Measurements from ENCODE around the gene RNF133.
"Not testable (repeated sequence)": the region's sequence is repeated elsewhere in the genome, so short reads cannot be mapped to it uniquely, and the experiment has no call there.

RNF133 gene

GRCh38 chr7:122689346-122690109 is 9.4 kb downstream of the RNF133 start:
- DNase-seq = no peak

- DNase-seq = no peak
These were observed 10.4 kb downstream of the RNF133 start for GRCh38 chr7:122688400-122688998.

GRCh38 chr7:122686360-122686878 is 12.5 kb downstream of the RNF133 start:
- no peak for DNase-seq

- DNase-seq = no peak
These were observed 14.4 kb downstream of the RNF133 start for GRCh38 chr7:122684504-122684903.

- DNase-seq = no peak
These were observed 15.9 kb downstream of the RNF133 start for GRCh38 chr7:122682815-122683550.

GRCh38 chr7:122681186-122681585 is 17.7 kb downstream of the RNF133 start:
- DNase-seq = not testable (repeated sequence)

GRCh38 chr7:122679813-122680212 is 19.1 kb downstream of the RNF133 start:
- no peak for DNase-seq

GRCh38 chr7:122679269-122679709 is 19.6 kb downstream of the RNF133 start:
- not testable (repeated sequence) for DNase-seq

- no peak for DNase-seq
These were observed 21.8 kb downstream of the RNF133 start for GRCh38 chr7:122677149-122677548.

- DNase-seq = no peak
These were observed 22.5 kb downstream of the RNF133 start for GRCh38 chr7:122676466-122676865.

- no peak for DNase-seq
These were observed 23.3 kb downstream of the RNF133 start for GRCh38 chr7:122675621-122676020.

- no peak for DNase-seq
These were observed 23.9 kb downstream of the RNF133 start for GRCh38 chr7:122675011-122675410.

GRCh38 chr7:122674502-122674901 is 24.4 kb downstream of the RNF133 start:
- DNase-seq = no peak

- no peak for DNase-seq
These were observed 25.0 kb downstream of the RNF133 start for GRCh38 chr7:122673951-122674350.

GRCh38 chr7:122672536-122672935 is 26.4 kb downstream of the RNF133 start:
- no peak for DNase-seq

GRCh38 chr7:122663733-122664132 is 35.2 kb downstream of the RNF133 start:
- no peak for DNase-seq

GRCh38 chr7:122658856-122659255 is 40.1 kb downstream of the RNF133 start:
- no peak for DNase-seq

GRCh38 chr7:122653685-122654084 is 45.2 kb downstream of the RNF133 start:
- no peak for DNase-seq

- no peak for DNase-seq
These were observed 46.0 kb downstream of the RNF133 start for GRCh38 chr7:122652876-122653275.

- DNase-seq = no peak
These were observed 47.5 kb downstream of the RNF133 start for GRCh38 chr7:122651451-122651850.
